ENCODE measurements around the gene GSTM1.

Gene GSTM1

DNA sequence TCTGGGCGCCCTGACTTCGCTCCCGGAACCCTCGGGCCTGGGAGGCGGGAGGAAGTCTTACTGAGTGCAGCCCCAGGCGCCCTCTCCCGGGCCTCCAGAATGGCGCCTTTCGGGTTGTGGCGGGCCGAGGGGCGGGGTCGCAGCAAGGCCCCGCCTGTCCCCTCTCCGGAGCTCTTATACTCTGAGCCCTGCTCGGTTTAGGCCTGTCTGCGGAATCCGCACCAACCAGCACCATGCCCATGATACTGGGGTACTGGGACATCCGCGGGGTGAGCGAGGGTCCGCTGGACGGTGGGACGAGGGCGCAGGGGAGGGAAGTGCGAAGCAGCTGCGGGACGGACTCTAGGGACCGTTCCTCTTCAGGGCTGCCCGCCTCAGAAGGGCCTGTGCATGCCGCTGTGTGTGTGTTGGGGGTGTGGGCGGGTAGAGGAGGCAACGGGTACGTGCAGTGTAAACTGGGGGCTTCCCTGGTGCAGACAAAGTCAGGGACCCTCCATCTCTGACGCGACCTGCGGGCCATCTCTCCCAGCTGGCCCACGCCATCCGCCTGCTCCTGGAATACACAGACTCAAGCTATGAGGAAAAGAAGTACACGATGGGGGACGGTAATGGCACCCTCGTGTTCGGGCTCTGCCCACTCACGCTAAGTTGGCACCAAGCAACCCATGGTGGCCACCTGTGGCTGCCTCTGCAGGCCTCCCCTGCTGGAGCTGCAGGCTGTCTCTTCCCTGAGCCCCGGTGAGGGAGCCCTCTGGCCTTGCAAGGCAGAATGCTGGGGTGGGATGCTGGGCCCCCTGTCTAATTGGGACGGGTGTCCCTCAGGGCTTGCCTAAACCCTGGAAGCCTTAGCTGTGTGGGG lies at the start of gene GSTM1:
Gene GSTM1, plus strand, starts transcription at position 177 of the 859 bp plus-strand sequence. Its CDS starts 57 bp downstream, at position 234.
- DNase-seq, result peak; percentile 77

DNA sequence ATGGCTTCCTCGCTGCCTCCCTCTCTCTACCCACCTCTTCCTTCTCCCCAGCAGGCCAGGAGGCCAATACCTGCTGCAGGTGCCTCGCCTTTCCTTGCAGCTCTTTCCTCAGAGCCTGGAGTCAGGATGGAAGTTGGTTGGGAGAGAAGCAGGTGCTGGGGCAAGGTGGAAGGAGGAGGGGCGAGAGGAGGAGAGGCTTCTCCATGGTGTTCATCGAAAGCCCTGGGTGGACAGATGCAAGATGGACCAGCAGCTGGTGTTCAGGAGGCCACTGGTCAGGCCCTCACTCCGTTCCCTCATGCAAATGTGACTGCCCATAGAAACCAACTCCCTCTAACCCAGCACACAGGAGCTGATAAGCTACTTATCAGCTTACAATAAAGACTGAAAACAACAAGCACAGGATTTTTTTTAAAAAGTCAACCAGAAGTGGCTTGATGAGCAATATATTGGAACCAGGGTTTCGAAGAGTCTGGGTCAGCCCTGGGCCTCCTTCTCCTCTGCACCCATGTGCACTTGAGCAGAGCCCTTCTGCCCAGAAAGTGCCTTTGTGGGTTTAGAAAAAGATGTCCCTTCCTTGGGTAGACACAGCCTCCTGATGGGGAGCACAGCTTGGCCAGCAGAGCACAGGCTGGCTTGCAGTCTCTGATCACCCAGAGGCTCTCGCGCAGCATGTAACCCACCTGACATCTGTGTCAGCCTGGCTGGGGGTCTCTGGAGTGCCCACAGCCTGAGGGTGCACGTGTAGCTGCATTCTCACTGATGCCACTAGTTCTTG lies 48.4 kb upstream of the GSTM1 start:
- DNase-seq, result no peak

DNA sequence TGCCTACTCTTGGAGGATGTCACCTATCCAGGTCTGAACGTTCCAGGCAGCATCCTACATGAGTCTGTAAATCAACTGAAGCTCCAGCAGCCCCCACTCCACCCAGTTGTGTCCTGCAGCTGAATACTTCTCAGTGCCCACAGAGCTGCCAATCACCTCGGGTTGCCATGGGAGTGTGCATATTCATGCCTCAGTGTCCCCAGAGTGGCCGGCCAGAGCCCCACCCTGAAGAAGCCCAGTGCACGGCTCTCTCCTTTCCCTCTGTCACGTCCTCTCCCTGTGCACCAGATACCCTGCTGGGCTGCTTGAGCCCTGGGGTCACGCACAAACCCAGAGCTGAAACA lies 47.8 kb upstream of the GSTM1 start:
- no peak for DNase-seq

DNA sequence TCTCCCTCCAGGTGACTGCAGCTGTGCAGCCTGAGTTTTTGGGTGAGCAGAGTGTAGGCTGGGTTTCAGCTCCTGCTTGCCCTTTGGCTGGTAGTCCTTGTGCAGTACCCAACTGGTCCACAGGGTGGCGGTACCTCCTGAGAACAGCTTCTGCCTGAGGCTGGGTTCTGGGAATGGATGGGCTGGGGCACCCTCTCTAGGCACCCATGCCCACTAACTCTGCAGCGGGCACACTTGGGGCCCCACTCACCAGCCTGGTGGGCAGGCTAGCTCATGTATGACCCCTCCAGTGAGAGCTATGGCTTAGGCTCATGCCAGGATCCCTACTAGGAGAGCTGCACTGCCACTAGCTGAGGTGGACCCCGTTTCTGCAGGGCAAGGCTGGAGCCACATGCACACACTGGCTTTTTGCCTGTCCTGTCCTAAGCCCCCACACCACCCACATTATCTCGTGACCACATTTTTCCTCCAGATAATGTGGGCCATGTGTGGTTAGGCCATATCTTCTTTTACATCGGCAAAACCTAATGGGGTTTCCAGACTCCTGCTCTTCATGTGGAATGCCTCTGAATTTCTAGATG lies 47.2 kb upstream of the GSTM1 start:
- peak; percentile 78 for DNase-seq

DNA sequence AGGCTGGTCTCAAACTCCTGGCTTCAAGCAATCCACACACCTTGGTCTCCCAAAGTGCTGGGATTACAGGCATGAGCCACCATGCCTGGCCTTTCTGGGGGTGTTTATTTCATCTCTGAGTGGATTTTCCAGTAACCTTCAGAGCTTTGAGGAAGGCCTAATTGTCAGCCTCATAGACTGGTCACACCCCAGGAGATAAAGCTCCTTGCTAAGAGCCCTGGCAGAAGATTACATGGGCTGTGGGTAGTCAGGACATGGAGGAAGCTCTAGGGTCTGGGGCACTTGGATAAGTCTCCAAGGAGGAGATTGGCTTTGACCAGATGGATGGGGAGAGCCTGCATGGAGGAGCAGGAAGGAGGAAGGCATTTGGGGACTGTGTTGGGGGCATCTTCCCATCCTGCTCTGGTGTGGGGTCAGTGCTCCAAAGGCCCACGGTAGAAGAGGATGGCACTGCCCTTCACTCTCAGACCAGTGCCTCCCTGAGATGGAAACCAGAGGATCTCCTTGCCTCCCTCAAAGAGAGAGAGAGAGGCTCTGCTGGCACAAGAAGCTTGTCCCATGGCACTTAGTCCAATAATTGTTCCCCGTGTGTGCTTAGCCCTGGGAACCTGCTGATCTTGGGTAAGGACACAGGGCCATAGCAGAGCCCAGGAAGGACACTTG lies 46.4 kb upstream of the GSTM1 start:
- DNase-seq, result no peak

DNA sequence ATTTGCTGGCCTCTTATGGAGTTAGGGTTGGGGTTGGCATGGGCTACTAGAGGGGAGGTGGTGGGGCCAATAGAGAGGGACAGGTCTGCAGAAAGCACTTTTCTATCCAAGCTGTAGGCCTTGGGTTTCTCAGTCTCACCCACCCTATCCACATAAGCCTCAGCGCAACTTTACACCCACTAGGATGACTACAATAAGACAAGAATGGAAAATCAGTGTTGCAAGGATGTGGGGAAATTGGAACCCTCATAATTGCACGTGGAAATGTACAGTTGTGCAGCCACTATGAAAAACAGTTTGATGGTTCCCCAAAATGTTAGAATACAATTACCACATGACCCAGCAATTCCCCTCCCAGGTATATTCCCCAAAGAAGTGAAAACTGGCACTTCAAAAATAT lies 45.8 kb upstream of the GSTM1 start:
- DNase-seq, result no peak

DNA sequence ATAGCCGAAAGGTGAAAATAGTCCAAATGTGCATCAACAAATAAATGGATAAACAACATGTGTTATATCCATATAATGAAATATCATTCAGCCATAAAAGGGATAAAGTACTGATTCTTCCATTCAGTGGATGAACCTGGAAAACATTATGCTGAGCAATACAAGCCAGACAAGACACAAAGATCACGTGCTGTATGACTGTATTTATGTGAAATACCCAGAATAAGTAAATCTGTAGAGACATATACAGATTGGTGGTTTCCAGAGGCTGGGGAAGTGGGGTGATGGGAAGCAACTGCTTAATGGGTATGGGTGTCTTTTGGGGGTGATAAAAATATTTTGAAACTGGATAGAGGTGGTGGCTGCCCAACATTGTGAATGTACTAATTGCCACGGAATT lies 45.0 kb upstream of the GSTM1 start:
- no peak for DNase-seq

DNA sequence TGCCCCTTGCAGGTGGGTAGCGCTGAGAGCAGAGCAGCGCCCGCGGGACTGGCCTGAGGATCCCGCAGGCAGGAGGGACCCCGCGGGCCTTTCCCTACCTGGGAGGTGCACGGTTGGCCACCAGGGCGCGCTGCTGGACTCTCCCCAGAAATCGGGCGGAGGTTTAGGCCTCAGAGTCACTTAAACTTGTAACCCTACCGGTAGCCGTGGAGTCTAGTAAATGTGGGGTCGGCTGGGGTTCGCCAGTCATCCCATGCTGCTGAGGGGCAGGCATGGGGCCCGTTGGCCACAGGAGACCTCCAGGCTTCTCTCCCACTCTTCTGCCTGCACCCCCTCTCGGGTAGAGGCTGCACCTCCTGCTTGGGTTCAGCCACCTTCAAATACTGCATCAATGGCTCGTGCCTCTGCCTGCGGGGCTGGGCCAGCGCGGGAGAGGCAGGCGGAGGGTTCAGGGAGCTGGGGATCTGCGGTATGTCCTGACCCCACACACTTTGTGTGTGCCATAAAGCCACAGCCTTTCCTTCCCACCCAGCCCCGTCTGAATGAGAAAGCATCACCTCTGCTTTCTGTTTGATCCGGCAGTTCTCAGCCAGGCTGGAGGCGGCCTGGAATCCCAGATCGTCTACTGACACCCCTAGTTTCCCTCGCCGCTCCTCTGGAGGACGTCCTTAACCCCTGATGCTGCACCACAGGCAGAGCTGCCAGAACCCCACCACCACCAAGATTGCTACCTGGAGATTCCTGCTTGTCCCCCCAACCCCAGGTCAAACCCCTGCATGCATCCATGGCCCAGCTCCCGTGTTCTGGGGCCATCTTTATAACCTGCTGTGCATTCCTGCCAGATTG lies 44.0 kb upstream of the GSTM1 start:
- peak; percentile 79 for DNase-seq

DNA sequence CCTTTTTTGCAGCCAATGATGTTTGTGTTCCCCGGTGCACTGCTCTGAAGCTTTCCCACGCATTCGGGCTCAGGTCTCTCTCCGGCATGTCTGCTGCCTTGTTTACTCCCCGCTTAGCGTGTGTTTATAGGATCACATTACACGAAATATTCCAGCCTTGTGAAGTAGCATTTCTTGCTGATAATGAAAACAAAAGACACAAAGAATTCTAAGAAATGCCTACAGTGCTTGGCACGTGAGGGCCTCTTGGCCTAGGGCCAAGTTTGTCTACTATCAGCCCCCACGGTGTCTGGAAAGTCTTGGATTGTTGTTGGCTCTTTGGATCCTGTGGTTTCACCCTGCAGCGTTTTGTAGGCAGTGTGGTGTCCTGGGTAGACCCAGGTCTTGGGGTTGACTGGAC lies 42.9 kb upstream of the GSTM1 start:
- DNase-seq, result no peak

DNA sequence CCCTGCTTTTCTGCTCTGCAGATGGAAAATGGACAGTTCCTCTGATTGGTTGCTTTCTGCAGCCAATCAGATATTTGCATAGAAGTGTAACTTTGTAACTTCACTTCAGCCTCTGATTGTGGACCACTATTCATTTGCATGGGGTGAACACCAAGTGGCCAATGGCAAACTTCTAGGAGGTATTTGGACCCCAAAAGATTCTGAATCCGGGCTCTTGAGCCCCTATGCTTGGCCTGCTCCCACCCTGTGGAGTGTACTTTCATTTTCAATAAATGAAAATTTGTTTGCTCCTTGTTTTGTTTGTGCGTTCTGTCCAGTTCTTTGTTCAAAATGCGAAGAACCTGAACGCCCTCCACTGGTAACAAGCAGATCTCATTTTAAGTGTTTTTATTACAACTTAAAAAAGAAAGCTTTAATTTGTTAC lies 38.1 kb upstream of the GSTM1 start:
- no peak for DNase-seq

DNA sequence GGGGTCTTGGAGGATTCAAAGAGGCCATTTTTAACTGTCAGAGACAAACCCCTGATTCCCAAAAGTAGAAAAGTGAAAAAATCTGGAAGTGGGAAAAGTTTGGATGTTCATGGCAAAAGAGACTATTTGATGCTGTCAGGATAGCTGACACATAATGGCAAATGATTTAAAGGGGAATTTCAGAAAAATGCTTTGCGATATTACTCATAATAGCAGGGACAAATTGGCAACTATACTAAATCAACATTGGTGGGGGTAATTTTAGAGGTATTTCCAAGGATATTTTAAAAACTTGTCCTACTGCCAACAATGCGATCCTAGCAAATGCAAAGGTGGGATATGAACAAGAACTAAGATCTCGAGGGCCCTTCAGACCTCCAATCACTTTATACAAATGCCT lies 37.0 kb upstream of the GSTM1 start:
- DNase-seq, result no peak

DNA sequence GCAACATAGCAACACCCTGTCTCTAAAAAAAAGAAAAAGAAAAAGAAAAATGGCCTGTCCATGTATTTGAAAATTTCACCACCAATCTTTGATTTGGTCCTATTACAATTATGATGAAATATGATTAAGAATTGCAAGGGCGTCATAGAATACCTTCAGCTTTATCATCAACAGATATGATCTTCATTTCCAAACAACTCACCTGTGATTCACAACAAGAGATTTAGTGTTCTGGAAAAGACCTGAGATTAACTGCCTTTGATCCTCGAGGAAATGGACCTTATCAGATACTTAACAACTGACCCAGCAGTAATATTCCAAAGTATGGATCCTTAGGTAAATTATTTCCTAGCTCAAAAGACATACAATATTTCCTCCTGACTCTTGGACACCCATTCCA lies 35.2 kb upstream of the GSTM1 start:
- DNase-seq, result no peak

DNA sequence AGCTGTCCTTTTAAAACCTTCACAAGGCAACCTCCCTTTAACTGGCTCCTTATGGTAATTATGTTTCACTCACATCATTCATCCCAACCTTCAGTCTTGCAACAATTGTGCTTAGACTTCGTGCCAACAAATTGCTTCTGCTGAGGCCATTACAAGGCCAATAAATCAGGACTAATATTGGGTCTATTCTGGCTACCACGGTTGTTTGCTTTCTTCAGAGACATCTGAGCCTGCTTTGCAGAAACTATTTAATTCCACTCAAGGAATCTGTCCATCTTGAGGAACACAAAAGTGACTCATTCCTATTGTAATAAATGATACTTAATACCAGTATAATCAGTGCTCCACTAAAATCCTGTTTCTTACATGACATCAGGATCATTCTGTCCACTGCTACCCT lies 34.3 kb upstream of the GSTM1 start:
- no peak for DNase-seq

DNA sequence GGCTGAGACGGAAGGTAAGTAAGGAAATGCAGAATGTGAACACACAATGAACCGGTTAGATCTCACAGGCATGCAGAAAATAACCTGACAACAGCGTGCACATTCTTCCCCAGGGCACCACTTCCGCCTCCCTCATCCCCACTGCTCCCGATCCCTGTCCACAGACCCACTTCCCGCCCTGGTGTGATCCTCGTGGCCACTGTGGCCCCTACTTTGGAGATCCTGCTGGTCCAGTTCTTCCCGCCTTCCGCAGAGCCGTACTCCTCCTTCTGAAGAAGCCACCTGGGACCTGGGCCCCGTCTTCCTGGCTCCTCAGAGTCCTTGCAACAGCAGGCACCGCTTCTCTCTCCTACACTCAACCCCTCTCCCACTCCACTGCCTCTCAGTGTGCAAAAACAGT lies 33.1 kb upstream of the GSTM1 start:
- no peak for DNase-seq

DNA sequence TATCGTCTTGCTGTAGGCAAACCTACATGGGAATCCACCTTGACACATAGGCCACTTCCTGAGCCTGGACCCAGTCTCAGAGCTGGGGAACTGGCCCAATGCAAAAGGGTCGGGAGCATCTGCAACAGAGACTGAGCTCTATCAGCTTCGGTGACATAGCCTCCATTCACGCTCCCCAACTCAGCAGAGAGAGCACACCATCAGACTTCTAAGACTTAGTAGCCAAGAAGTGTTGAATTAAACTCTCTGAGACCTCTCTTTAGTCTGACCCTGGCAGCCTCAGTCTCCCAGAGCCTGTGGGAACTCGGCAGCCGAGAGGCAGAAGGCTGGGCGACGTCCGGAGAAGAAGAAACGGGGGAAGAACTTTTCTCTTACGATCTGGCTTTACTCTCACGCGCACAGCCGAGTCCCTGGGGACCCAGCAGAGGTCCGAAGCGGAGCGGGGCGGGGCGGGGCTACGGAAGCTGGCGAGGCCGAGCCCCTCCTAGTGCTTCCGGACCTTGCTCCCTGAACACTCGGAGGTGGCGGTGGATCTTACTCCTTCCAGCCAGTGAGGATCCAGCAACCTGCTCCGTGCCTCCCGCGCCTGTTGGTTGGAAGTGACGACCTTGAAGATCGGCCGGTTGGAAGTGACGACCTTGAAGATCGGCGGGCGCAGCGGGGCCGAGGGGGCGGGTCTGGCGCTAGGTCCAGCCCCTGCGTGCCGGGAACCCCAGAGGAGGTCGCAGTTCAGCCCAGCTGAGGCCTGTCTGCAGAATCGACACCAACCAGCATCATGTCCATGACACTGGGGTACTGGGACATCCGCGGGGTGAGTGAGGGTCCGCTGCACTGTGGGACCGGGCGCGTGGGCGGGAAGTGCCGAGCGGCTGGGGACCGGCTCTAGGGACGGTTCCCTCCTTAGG lies 31.8 kb upstream of the GSTM1 start, which contains the start of gene GSTM4:
Gene GSTM4, plus strand, starts transcription at position 485 of the 905 bp plus-strand sequence. Its CDS starts 291 bp downstream, at position 776.
- DNase-seq, result peak; percentile 71

DNA sequence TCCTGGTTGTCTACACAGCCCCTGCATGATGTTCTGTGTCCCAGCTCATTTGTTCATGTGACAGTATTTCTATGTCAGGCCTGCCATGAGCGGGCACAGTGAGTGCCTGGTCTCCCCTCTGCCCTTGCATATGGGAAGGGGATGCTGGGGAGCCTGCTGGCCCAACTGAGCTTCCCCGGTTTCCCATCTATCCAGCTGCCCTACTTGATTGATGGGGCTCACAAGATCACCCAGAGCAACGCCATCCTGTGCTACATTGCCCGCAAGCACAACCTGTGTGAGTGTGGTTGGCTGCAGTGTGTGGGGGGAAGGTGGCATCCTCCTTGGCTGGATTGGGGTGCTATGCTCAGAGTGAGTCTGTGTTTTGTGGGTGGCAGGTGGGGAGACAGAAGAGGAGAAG lies 30.2 kb upstream of the GSTM1 start:
- DNase-seq, result no peak

DNA sequence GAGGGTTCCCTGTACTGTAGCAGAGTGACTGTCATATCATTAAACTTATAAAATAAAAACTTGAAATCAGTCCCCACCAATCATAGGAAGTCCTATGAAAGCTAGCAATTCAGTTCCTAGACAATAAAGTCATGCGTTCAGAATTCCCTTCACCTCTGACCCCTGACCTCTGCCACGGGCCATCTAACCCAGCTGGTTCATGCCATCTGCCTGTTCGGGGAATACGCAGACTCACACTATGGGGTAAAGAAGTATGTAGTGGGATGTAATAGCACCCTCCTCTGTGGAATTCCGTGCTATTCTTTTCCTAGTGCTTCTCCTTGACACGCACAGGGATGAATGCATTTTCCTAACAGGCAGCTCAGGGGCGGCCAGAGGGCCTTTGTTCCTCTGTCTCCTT lies 29.6 kb upstream of the GSTM1 start:
- no peak for DNase-seq

DNA sequence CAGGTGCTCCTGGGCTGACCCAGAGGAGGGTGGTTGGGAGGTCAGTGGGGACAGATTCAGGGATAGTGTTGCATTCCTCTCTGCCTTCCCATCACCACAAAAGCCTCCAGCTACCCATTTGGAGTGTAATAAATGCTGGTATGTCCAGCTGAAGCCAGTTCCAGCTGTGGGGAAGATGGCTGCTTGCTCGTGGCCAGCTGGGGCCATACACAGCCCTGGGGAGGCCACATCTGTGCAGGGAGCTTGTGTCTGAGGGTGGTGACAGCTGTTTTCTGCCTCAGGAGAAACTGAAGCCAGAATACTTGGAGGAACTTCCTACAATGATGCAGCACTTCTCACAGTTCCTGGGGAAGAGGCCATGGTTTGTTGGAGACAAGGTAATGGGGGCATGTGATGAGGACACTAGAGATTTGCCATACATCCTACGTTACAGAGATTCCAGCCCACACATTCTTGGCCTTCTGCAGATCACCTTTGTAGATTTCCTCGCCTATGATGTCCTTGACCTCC lies 29.0 kb upstream of the GSTM1 start:
- no peak for DNase-seq

DNA sequence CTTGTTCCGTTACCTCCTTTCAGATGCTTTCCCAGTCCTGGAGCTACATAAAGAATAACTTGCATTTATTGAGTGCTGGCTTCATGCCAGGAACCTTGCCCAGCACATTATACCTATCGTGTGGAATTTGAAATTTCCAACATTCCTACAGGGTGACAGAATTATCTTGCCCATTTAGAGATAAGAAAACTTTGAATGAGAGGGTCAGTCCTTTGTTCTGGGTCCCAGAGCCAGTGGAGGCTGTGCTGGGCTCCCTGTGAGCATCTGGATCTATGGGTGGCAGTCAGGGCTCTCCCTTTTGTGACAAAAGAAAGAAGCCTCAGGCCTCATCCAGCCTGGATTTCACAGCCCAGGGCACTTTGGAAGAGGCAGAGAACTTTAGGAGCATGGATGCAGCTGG lies 28.5 kb upstream of the GSTM1 start:
- DNase-seq, result no peak

DNA sequence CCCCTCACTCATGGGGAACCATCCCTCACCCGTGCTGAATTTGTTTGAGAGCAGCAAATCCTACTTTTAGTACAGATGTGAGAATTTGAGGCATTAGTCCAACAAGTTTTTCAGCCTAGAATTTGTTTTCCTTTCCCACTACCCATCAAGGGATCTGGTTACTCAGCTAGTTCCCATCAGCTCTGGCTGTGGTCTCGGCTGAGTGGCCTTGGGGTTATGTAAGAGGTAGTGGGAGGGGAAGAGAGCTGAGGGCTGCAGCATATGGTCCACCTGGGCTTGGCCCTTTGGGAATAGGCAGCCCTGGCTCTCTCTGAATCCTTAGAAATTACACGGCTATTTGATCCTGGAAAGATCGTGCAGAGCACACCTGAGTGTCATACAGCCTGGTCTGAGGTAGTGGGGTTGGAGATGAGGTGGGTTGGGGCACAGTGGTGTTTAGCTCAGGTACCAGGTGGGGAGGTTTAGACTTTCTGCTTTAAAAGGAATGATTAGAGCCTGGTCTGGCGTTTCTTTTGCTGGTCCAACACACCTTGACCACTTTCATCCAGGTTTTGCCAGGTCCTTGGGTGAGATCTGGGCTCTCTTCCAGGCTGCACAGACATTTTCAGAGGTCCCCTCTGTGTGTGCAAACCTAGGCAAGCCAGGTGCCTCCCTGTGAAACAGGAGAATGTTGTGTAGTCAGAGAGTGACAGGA lies 27.5 kb upstream of the GSTM1 start:
- no peak for DNase-seq
